Cardiac muscle cell (in vitro differentiated cells and primary cell): ENCODE measurements around the gene SMIM38. TPM values are rescaled to one million over a fixed set of nuclear protein-coding genes. Genes with fewer than 3 reads are reported as not detected.

Experiments used
- DNase-seq, 2 donors: peaks; one replicate each; pipeline versions ENCODE4 v3.0.0 to v3.0.0-alpha.2; 2010 to 2017; ENCODE audit warnings: low read depth in 1 of 2, low spot score in 1 of 2
- H3K27ac ChIP-seq: fragments of 200-600 bp; sonication (generic); 2 replicates; pipeline ENCODE4 v1.5.1; 2016
- H3K27me3 ChIP-seq: fragments of 200-600 bp; sonication (generic); 2 replicates; pipeline ENCODE4 v1.6.0; 2016; ENCODE audit warnings: control low read depth
- H3K36me3 ChIP-seq: fragments of 200-600 bp; sonication (generic); 2 replicates; pipeline ENCODE4 v1.5.1; 2016; ENCODE audit warnings: control low read depth
- H3K4me1 ChIP-seq: fragments of 200-600 bp; sonication (generic); 2 replicates; pipeline ENCODE4 v1.8.1; 2017; ENCODE audit warnings: low read depth, mild to moderate bottlenecking, mixed run types
- H3K4me3 ChIP-seq: fragments of 200-600 bp; sonication (generic); 2 replicates; pipeline ENCODE4 v1.5.1; 2016; ENCODE audit warnings: mild to moderate bottlenecking
- H3K9me3 ChIP-seq: fragments of 200-600 bp; sonication (generic); 2 replicates; pipeline ENCODE4 v1.5.1; 2017; ENCODE audit warnings: low read depth, mild to moderate bottlenecking, control low read depth
- CTCF ChIP-seq: IDR thresholded peaks from 2 replicates; pipeline ENCODE4 v1.5.1; 2012; ENCODE audit warnings: low read depth, mild to moderate bottlenecking, low read length
- polyA plus RNA-seq: library from polyadenylated mRNA; unstranded; fragments of >200 nt; fragmentation: Nextera tagmentation; extraction: Ambion mirVana; gene quantifications from 2 replicates; pipeline ENCODE4 v1.2.1, GENCODE V29; 2016
- total RNA-seq: library from RNA; depleted of rRNA; stranded (reverse); fragments of >200 nt; gene quantifications from 2 replicates; pipeline ENCODE4 v1.2.3, GENCODE V29; 2016

The SMIM38 gene
- total and polyA plus RNA-seq, 2 experiments from 2014 or later = 0.62 to 5.5 TPM

- no peak overlapping the region for H3K27ac ChIP-seq
- no peak for TF ChIP-seq CTCF
- H3K9me3 ChIP-seq = no peaks in the 10 kb centered on the region
- no peak overlapping the region for H3K4me3 ChIP-seq
- H3K27me3 ChIP-seq = no peaks in the 10 kb centered on the region
- DNase-seq = peak in 1 of 2 donors; percentile 42
- H3K36me3 ChIP-seq = no peaks in the 10 kb centered on the region
- peaks cover 17% of the 10 kb centered on the region for H3K4me1 ChIP-seq
These were observed 36.6 kb downstream of the SMIM38 start for GRCh38 chr11:69192301-69192721.

GRCh38 chr11:69193151-69193550 lies 37.4 kb downstream of the SMIM38 start:
- Histone ChIP-seq H3K27ac (no peak overlapping the region), H3K4me3 (no peak overlapping the region), H3K9me3 (no peaks in the 10 kb centered on the region), H3K4me1 (peaks cover 17% of the 10 kb centered on the region), H3K36me3 (no peaks in the 10 kb centered on the region), H3K27me3 (no peaks in the 10 kb centered on the region)
- no peak for DNase-seq
- no peak for TF ChIP-seq CTCF

- H3K27ac ChIP-seq = no peak overlapping the region
- no peak overlapping the region for H3K4me3 ChIP-seq
- DNase-seq = no peak
- no peaks in the 10 kb centered on the region for H3K9me3 ChIP-seq
- no peaks in the 10 kb centered on the region for H3K36me3 ChIP-seq
- no peaks in the 10 kb centered on the region for H3K27me3 ChIP-seq
- TF ChIP-seq CTCF = no peak
- H3K4me1 ChIP-seq = peaks cover 17% of the 10 kb centered on the region
These were observed 37.9 kb downstream of the SMIM38 start for GRCh38 chr11:69193629-69194028.

GRCh38 chr11:69194396-69194795 lies 38.7 kb downstream of the SMIM38 start:
- Histone ChIP-seq H3K4me3 (no peak overlapping the region), H3K27me3 (no peaks in the 10 kb centered on the region), H3K36me3 (no peaks in the 10 kb centered on the region), H3K9me3 (no peaks in the 10 kb centered on the region), H3K4me1 (peaks cover 17% of the 10 kb centered on the region), H3K27ac (no peak overlapping the region)
- DNase-seq = no peak
- no peak for TF ChIP-seq CTCF

- Histone ChIP-seq H3K27me3 (no peaks in the 10 kb centered on the region), H3K27ac (no peak overlapping the region), H3K9me3 (no peaks in the 10 kb centered on the region), H3K4me3 (no peak overlapping the region), H3K4me1 (peaks cover 17% of the 10 kb centered on the region), H3K36me3 (no peaks in the 10 kb centered on the region)
- no peak for TF ChIP-seq CTCF
- no peak for DNase-seq
These were observed 39.2 kb downstream of the SMIM38 start for GRCh38 chr11:69194956-69195355.
